Left hindlimb (tissue), 1 donor: ENCODE measurements around the gene NLRC5.
"Not testable (repeated sequence)": the region's sequence is repeated elsewhere in the genome, so short reads cannot be mapped to it uniquely, and the experiment has no call there.

ENCODE experiments used
- DNase-seq: peaks from one replicate; pipeline ENCODE4 v3.0.0-alpha.2; 2018

NLRC5 gene

GRCh38 chr16:57003439-57004386 lies 14.4 kb downstream of the NLRC5 start:
- no peak for DNase-seq

GRCh38 chr16:57004387-57005250 lies 15.3 kb downstream of the NLRC5 start:
- DNase-seq, result no peak

DNA sequence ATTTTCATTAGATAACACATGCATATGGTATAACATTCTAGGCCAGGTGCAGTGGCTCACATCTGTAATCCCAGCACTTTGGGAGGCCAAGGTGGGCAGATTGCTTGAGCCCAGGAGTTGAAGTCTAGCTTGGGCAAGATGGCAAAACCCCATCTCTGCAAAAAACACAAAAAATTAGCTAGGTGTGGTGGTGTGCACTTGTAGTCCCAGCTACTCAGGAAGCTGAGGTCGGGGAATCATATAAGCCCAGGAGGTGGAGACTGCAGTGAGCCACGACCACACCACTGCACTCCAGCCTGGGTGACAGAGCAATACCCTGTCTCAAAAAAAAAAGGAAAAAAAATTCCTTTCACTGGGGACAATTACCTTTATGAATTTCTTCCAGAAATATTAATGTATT lies 16.2 kb downstream of the NLRC5 start:
- not testable (repeated sequence) for DNase-seq

DNA sequence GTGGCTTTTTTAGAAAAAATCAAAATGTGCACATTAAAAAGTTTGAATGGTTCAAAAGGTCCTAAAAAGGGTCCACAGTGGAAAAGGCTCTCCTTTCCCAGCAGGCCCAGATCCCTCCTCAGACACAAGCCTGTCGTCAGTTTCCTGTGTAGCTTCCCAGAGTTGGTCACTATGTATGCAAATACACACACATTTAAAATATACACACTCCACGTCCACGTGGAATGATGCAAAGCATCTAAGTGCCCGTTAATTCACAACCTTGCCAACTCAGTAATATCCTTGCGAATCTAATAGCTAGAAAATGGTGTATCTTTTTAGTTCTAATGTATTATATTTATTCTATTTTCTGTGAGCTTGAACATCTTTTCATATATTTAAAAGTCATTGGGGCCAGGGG lies 17.7 kb downstream of the NLRC5 start:
- no peak for DNase-seq

GRCh38 chr16:57007530-57007929 lies 18.2 kb downstream of the NLRC5 start:
- DNase-seq, result no peak

DNA sequence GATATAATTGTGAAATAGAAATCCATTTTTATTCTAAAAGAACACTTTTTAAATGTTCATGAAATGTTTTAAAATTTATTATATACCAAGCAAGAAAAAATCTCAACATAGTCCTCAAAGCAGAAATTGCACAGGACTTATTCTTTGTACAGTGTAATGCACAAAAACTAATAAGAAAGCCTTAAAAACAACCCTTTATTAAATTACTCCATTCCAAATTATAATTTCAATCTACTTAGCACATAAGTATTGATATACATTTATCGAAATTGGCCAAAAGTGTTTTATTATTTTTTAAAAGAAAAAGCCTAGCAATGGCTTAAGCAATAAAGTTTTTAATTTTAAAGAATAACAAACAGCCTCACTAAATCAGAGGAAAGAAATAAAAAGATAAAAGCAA lies 19.1 kb downstream of the NLRC5 start:
- DNase-seq, result no peak

- no peak for DNase-seq
Observed at GRCh38 chr16:57009643-57010170, 20.4 kb downstream of the NLRC5 start.

- DNase-seq, result no peak
Observed at GRCh38 chr16:57012353-57012752, 23.0 kb downstream of the NLRC5 start.

GRCh38 chr16:57013229-57013628 lies 23.9 kb downstream of the NLRC5 start:
- no peak for DNase-seq

DNA sequence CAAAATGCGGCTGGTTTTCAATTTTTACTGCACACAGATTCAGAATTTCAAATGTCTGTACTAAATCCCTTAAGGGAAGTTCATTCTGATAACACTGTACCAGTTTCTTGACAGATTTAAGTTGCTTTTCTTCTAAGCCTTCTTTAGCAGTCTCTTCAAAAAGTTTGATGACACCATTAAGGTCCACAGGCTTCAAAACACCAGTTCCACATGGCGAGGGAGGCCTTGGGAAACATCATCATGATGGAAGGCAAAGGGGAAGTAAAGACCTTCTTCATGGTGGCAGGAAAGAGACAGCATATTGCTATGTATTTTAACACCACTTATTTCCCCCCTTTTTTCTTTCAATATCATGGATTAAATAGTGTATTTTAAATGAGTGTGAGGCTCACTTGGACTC lies 24.5 kb downstream of the NLRC5 start:
- DNase-seq, result no peak

DNA sequence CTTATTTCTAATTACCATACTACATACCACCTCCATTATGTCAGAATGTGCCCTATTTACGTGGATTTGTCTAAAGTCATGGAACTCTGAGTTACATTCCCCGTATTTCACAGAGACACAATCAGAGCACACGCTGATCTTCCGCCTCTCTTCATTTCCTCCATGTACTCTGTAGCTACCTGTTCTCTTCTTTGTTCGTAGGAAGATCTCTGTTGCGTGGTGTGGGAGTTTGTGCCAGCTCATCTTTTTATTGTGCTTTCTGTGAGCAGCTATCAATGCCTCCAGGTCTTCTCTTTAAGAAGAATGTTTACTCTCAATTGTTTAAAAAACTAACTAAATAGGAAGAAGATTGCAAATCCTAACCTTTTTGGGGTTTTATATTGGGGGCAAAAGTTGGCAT lies 26.9 kb downstream of the NLRC5 start:
- no peak for DNase-seq

GRCh38 chr16:57016831-57017230 lies 27.5 kb downstream of the NLRC5 start:
- DNase-seq, result no peak

DNA sequence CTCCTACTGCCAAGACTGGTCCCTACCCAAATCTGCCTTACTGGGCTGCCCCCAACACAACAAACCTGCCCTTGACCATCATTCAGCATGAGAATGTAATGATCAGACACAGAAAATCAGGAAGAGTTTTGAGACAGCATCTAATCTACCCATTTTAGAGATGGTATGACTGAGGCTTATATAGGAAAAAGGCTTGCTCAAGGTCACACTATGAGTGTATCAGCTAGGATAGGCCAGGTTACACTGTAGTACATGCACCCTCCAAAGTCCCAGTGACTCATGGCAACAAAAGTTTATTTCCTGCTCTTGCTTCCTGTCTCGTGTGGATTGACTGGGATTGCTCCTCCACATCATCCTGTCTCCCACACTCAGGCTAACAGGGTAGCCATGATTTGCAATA lies 27.9 kb downstream of the NLRC5 start:
- DNase-seq, result no peak

DNA sequence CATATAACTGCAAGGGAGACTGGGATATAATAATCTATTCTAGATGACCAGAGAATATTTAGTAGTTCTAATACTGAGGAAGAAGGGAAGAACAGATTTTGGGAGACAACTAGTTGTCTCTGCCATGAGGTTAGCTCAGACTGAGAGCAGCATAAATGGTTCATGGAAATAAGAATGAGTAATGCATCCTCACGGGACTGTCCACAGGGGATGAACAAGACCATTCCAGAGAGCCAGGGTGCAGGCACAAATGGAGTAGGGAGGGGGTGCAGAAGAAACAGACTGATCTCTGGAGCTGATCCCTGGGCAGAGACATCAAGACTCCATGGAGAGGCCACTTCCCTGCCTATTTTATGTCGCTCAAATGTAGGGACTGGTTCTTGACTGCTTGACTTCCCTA lies 30.4 kb downstream of the NLRC5 start:
- no peak for DNase-seq

GRCh38 chr16:57020651-57021050 lies 31.3 kb downstream of the NLRC5 start:
- DNase-seq, result no peak

- DNase-seq, result no peak
Observed at GRCh38 chr16:57021757-57022156, 32.4 kb downstream of the NLRC5 start.

DNA sequence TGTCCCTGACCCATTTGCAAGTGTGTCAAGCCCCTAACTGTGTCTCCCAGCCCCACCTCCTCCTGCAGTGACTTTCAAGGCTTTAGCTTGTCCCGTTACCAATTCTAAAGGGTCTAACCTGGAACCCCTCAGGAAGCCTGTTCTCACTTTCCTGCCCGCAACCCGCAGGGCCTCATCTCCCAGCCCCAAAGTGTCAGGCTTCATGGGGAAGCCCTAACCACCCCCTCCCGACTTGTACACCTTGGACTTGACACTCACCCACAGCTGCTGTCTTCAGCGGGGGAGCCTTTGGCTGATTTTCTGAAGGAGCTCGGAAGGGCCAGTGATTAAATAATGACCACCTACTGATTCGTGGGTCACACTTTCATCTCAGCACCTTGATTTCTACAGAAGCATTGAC lies 33.1 kb downstream of the NLRC5 start:
- DNase-seq, result no peak

GRCh38 chr16:57023541-57024249 lies 34.3 kb downstream of the NLRC5 start:
- no peak for DNase-seq

DNA sequence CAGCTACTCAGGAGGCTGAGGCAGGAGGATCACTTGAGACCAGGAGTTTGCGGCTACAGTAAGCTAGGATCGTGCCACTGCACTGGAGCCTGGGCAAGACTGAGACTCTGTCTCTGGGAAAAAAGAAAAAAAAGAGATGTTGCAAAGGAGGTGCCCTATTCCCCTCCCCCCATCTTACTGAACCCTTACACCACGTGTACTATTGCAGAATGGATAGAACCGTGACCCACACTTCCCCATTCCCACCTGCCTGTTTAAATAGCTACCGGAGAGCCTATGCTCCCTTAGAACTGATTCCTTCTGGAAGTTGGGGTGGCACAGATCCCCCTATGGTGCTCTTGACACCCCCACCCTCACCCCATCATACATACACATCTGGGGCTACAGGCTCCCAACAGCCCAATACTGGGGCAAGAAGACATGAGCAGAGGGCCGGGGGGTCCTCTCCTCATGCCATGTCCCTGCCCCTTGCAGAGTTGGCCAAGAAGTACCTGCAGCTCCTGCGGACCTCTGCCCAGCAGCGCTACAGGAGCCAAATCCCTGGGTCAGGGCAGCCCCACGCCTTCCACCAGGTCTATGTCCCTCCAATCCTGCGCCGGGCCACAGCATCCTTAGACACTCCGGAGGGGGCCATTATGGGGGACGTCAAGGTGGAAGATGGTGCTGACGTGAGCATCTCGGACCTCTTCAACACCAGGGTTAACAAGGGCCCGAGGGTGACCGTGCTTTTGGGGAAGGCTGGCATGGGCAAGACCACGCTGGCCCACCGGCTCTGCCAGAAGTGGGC lies 35.7 kb downstream of the NLRC5 start:
- DNase-seq, result no peak

GRCh38 chr16:57025941-57026777 lies 36.8 kb downstream of the NLRC5 start:
- DNase-seq, result no peak

GRCh38 chr16:57026778-57027062 lies 37.4 kb downstream of the NLRC5 start:
- DNase-seq, result no peak
